ENCODE results near the gene CYTH2. TPM values are rescaled to one million over a fixed set of nuclear protein-coding genes. Genes with fewer than 3 reads are reported as not detected.

The CYTH2 gene
- total and polyA plus RNA-seq, 9 of the 15 experiments (the other 6 are each of a cell fraction or from before 2014, with no cell fraction given): 1.8 to 45.2 (median 23.8) TPM

DNA sequence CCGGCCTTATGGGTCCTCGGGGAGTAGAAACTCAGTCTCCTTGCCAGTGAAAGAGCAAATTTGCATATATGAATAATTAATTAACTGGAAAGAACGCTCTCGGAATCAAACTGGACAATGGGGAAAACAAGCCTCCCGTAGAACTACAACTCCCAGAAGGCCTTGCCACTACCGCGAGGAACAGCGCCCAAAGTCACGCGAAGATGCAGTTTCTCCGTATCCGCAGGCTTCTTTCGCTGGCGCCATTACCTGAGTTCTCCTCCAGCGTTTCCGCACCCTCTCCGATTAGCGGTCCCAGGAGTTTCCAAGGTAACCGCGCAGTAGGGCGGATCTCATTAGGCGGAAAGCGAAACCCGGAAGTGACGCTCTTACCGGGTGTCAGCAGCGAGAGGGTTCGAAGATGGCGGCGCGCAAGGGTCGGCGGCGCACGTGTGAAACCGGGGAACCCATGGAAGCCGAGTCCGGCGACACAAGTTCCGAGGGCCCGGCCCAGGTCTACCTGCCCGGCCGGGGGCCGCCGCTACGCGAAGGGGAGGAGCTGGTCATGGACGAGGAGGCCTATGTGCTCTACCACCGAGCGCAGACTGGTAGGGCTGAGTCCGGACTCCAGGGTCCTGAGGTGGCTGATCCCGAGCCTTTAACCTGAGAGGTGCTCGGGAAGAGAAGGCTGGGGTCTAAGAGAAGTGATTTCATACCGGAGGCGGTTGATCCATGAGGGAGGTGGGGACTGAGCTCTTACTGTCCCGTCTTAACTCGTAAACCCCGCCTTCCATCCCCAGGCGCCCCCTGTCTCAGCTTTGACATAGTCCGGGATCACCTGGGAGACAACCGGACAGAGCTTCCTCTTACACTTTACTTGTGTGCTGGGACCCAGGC, 23.3 kb upstream of the CYTH2 start, which contains the start of gene GRWD1 (continued):
- TF ChIP-seq MAZ (CRISPR knock-in tag; conservative IDR thresholded peaks at IDR 0.05 in 1 of 2, IDR thresholded peaks at IDR 0.05 in 1 of 2) (peak; percentile 50 to 62), TAF1 (IDR thresholded peaks at IDR 0.05; ENCODE audit: control insufficient read depth, extremely low read depth, insufficient read depth, low read length, severe bottlenecking) (peak; percentile 30), TGIF2 (CRISPR knock-in tag; IDR thresholded peaks at IDR 0.05) (peak; percentile 94), SAFB (IDR thresholded peaks at IDR 0.05; ENCODE audit: borderline replicate concordance, low read depth, low read length) (no peak), HDAC3 (IDR thresholded peaks at IDR 0.05; ENCODE audit: borderline replicate concordance, partially characterized antibody) (no peak), GATAD2A (IDR thresholded peaks at IDR 0.05) (no peak), HDAC6 (IDR thresholded peaks at IDR 0.05; ENCODE audit: low read depth, low read length) (no peak), RFX7 (CRISPR knock-in tag; IDR thresholded peaks at IDR 0.05) (no peak)
- TF ChIP-seq, protein P1, sequence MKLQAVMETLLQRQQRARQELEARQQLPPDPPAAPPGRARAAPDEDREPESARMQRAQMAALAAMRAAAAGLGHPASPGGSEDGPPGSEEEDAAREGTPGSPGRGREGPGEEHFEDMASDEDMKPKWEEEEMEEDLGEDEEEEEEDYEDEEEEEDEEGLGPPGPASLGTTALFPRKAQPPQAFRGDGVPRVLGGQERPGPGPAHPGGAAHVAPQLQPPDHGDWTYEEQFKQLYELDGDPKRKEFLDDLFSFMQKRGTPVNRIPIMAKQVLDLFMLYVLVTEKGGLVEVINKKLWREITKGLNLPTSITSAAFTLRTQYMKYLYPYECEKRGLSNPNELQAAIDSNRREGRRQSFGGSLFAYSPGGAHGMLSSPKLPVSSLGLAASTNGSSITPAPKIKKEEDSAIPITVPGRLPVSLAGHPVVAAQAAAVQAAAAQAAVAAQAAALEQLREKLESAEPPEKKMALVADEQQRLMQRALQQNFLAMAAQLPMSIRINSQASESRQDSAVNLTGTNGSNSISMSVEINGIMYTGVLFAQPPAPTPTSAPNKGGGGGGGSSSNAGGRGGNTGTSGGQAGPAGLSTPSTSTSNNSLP (IDR thresholded peaks at IDR 0.05; ENCODE audit: borderline replicate concordance, low read depth, low read length): no peak
- TF ChIP-seq, protein P2, sequence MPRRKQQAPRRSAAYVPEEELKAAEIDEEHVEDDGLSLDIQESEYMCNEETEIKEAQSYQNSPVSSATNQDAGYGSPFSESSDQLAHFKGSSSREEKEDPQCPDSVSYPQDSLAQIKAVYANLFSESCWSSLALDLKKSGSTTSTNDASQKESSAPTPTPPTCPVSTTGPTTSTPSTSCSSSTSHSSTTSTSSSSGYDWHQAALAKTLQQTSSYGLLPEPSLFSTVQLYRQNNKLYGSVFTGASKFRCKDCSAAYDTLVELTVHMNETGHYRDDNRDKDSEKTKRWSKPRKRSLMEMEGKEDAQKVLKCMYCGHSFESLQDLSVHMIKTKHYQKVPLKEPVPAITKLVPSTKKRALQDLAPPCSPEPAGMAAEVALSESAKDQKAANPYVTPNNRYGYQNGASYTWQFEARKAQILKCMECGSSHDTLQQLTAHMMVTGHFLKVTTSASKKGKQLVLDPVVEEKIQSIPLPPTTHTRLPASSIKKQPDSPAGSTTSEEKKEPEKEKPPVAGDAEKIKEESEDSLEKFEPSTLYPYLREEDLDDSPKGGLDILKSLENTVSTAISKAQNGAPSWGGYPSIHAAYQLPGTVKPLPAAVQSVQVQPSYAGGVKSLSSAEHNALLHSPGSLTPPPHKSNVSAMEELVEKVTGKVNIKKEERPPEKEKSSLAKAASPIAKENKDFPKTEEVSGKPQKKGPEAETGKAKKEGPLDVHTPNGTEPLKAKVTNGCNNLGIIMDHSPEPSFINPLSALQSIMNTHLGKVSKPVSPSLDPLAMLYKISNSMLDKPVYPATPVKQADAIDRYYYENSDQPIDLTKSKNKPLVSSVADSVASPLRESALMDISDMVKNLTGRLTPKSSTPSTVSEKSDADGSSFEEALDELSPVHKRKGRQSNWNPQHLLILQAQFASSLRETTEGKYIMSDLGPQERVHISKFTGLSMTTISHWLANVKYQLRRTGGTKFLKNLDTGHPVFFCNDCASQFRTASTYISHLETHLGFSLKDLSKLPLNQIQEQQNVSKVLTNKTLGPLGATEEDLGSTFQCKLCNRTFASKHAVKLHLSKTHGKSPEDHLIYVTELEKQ (CRISPR knock-in tag; IDR thresholded peaks at IDR 0.05): no peak
- TF ChIP-seq, protein P3, sequence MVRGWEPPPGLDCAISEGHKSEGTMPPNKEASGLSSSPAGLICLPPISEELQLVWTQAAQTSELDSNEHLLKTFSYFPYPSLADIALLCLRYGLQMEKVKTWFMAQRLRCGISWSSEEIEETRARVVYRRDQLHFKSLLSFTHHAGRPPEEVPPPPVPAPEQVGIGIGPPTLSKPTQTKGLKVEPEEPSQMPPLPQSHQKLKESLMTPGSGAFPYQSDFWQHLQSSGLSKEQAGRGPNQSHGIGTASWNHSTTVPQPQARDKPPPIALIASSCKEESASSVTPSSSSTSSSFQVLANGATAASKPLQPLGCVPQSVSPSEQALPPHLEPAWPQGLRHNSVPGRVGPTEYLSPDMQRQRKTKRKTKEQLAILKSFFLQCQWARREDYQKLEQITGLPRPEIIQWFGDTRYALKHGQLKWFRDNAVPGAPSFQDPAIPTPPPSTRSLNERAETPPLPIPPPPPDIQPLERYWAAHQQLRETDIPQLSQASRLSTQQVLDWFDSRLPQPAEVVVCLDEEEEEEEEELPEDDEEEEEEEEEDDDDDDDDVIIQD (CRISPR knock-in tag; IDR thresholded peaks at IDR 0.05): no peak

Data from K562 (cell line).